Measurements from ENCODE around the gene FCGR2B. TPM values are rescaled to one million over a fixed set of nuclear protein-coding genes. Genes with fewer than 3 reads are reported as not detected.
"Not testable (repeated sequence)": the region's sequence is repeated elsewhere in the genome, so short reads cannot be mapped to it uniquely, and the experiment has no call there.

FCGR2B gene
- polyA plus RNA-seq, 3 donors from 2014 or later = 1.9 to 21.0 (median 8.6) TPM

- Mint-ChIP-seq H3K36me3 (no peaks in the 10 kb centered on the region), H3K4me3 (peak overlapping the region in 4 of 5 donors; percentile 27 to 57 (median 38)), H3K27me3 (ENCODE audit: low read depth in 3 of 3) (peaks cover 6 to 18% (median 13%) of the 10 kb centered on the region in 3 donors), H3K9me3 (no peaks in the 10 kb centered on the region), H3K4me1 (peaks cover 41 to 56% of the 10 kb centered on the region in 2 donors), H3K27ac (peak overlapping the region in 4 of 6 donors; percentile 59 to 83 (median 70))
- DNase-seq = no peak
These were observed 60.7 kb downstream of the FCGR2B start for GRCh38 chr1:161723459-161724141.

GRCh38 chr1:161725258-161725907, 62.4 kb downstream of the FCGR2B start:
- H3K4me1 Mint-ChIP-seq = peaks cover 56 to 74% of the 10 kb centered on the region in 2 donors
- not testable (repeated sequence) for H3K9me3 Mint-ChIP-seq, DNase-seq, H3K36me3 Mint-ChIP-seq
- peak overlapping the region; percentile 93 to 98 (median 97) for H3K27ac Mint-ChIP-seq
- H3K4me3 Mint-ChIP-seq = peak overlapping the region; percentile 93 to 99 (median 98)
- peaks cover 6 to 18% (median 13%) of the 10 kb centered on the region in 3 donors for H3K27me3 Mint-ChIP-seq (ENCODE audit: low read depth in 3 of 3)

GRCh38 chr1:161725908-161726472, 63.0 kb downstream of the FCGR2B start:
- H3K4me1 Mint-ChIP-seq = peaks cover 59 to 77% of the 10 kb centered on the region in 2 donors
- no peaks in the 10 kb centered on the region for H3K9me3 Mint-ChIP-seq
- no peaks in the 10 kb centered on the region for H3K36me3 Mint-ChIP-seq
- peaks cover 6 to 19% (median 13%) of the 10 kb centered on the region in 3 donors for H3K27me3 Mint-ChIP-seq (ENCODE audit: low read depth in 3 of 3)
- DNase-seq = peak; percentile 53 to 57 (median 53)
- H3K27ac Mint-ChIP-seq = peak overlapping the region; percentile 93 to 98 (median 97)
- peak overlapping the region; percentile 93 to 99 (median 98) for H3K4me3 Mint-ChIP-seq

- no peaks in the 10 kb centered on the region for H3K9me3 Mint-ChIP-seq
- peaks cover 59 to 77% of the 10 kb centered on the region in 2 donors for H3K4me1 Mint-ChIP-seq
These were observed 63.7 kb downstream of the FCGR2B start for GRCh38 chr1:161726473-161727255.

GRCh38 chr1:161727256-161727924, 64.4 kb downstream of the FCGR2B start:
- peak; percentile 74 to 79 (median 75) for DNase-seq
- Mint-ChIP-seq H3K4me1 (peaks cover 55 to 70% of the 10 kb centered on the region in 2 donors), H3K9me3 (no peaks in the 10 kb centered on the region), H3K4me3 (peak overlapping the region; percentile 93 to 99 (median 98)), H3K27ac (peak overlapping the region; percentile 93 to 99 (median 98)), H3K27me3 (ENCODE audit: low read depth in 3 of 3) (peaks cover 7 to 21% (median 13%) of the 10 kb centered on the region in 3 donors), H3K36me3 (no peaks in the 10 kb centered on the region)

More at GRCh38 chr1:161726473-161727255, 63.7 kb downstream of the FCGR2B start:
- Mint-ChIP-seq H3K36me3 (no peaks in the 10 kb centered on the region), H3K4me3 (peak overlapping the region; percentile 93 to 99 (median 98)), H3K27ac (peak overlapping the region; percentile 93 to 99 (median 98)), H3K27me3 (ENCODE audit: low read depth in 3 of 3) (peaks cover 7 to 20% (median 13%) of the 10 kb centered on the region in 3 donors)
- peak; percentile 86 to 91 (median 88) for DNase-seq

Other genes starting within 250 kb of the FCGR2B start
- gene FCGR2A, start 157.7 kb upstream of the FCGR2B start, polyA plus RNA-seq = 1 to 10 TPM in 2 of 3 donors, under 1 TPM in 1; 0.71 to 5.2 (median 2.1) TPM
- gene HSPA6, start 138.6 kb upstream of the FCGR2B start, polyA plus RNA-seq = 1 to 10 TPM in 2 of 3 donors, under 1 TPM in 1; 0.61 to 8.8 (median 6.9) TPM
- 1,000 to 10,000 TPM in 2 of 3 donors, 100 to 1,000 TPM in 1; 491 to 1,637 (median 1,471) TPM for gene FCGR3A, start 113.3 kb upstream of the FCGR2B start, polyA plus RNA-seq
- 10 to 100 TPM in 1 of 3 donors, 1 to 10 TPM in 2; 6.3 to 14.9 (median 8.8) TPM for gene FCGR3B, start 32.0 kb upstream of the FCGR2B start, polyA plus RNA-seq
- gene FCRLA, start 44.1 kb downstream of the FCGR2B start, polyA plus RNA-seq = under 1 TPM; 0.36 to 0.48 (median 0.42) TPM
- 10 to 100 TPM in 2 of 3 donors, 1 to 10 TPM in 1; 6.7 to 14.6 (median 10.6) TPM for gene FCRLB, start 58.4 kb downstream of the FCGR2B start, polyA plus RNA-seq
- gene DUSP12, start 86.6 kb downstream of the FCGR2B start, polyA plus RNA-seq = 100 to 1,000 TPM in 1 of 3 donors, 10 to 100 TPM in 2; 69.5 to 104 (median 71.7) TPM
- 10 to 100 TPM; 10.3 to 14.2 (median 11.0) TPM for gene ATF6, start 103.2 kb downstream of the FCGR2B start, polyA plus RNA-seq